ENCODE results near the gene PSMA6.

- peak; percentile 21; the same call in 1 of the 2 replicates for TF ChIP-seq RAD21 (IDR thresholded peaks at IDR 0.05; ENCODE audit: low read depth)
- peak; percentile 8; the same call in 1 of the 2 replicates for TF ChIP-seq FOXM1 (IDR thresholded peaks at IDR 0.05; ENCODE audit: borderline replicate concordance, low read depth)
- TF ChIP-seq EP300 (IDR thresholded peaks at IDR 0.05; ENCODE audit: borderline replicate concordance): no peak
- no peak for TF ChIP-seq ZBTB7A (IDR thresholded peaks at IDR 0.05; ENCODE audit: low read depth)
- no peak for TF ChIP-seq EGR1 (IDR thresholded peaks at IDR 0.05)
- no peak for TF ChIP-seq MAX (IDR thresholded peaks at IDR 0.05)
- TF ChIP-seq YY1 (IDR thresholded peaks at IDR 0.05; ENCODE audit: low read depth): peak; percentile 20; the same call in 1 of the 2 replicates
- TF ChIP-seq CREB1 (IDR thresholded peaks at IDR 0.05; ENCODE audit: low read depth): no peak
These were observed 40.5 kb downstream of the PSMA6 start for GRCh38 chr14:35332517-35333263.
